Breast epithelium (tissue), 4 donors: ENCODE data around the gene TMEM247. TPM values are rescaled to one million over a fixed set of nuclear protein-coding genes. Genes with fewer than 3 reads are reported as not detected.

Source experiments
- DNase-seq, 2 donors: peaks; one replicate each; pipeline ENCODE4 v3.0.0-alpha.2; 2019; ENCODE audit warnings: low spot score in 2 of 2
- H3K27ac ChIP-seq, 2 donors: fragments of 200-600 bp; sonication (generic) in 1 of 2; one replicate each; pipeline ENCODE4 v1.5.1; 2016 to 2019; ENCODE audit warnings: mild to moderate bottlenecking in 1 of 2
- H3K27me3 ChIP-seq, 2 donors: fragments of 200-600 bp; sonication (generic) in 1 of 2; one replicate each; pipeline versions ENCODE4 v1.5.1 to v1.6.0; 2017 to 2019; ENCODE audit warnings: control low read depth in 1 of 2, mild to moderate bottlenecking in 1 of 2
- H3K36me3 ChIP-seq: fragments of 200-600 bp; one replicate; pipeline ENCODE4 v1.5.1; 2019
- H3K4me1 ChIP-seq, 2 donors: fragments of 200-600 bp; sonication (generic); one replicate each; pipeline ENCODE4 v1.5.1; 2016 to 2019; ENCODE audit warnings: control low read depth in 1 of 2
- H3K4me3 ChIP-seq, 3 donors: fragments of 200-600 bp; sonication (generic); 1 replicate in 2 of 3; 2 replicates in 1 of 3; pipeline ENCODE4 v1.5.1; 2016 to 2019; ENCODE audit warnings: mild to moderate bottlenecking in 3 of 3, moderate library complexity in 2 of 3
- H3K9me3 ChIP-seq, 2 donors: fragments of 200-600 bp; sonication (generic) in 1 of 2; one replicate each; pipeline ENCODE4 v1.5.1; 2016 to 2019; ENCODE audit warnings: control low read depth in 1 of 2
- CTCF ChIP-seq, 3 donors: fragments of 450-650 bp; IDR thresholded peaks; one replicate each; pipeline ENCODE4 v1.5.1; 2016 to 2017; ENCODE audit warnings: antibody characterized with exemption in 3 of 3, mild to moderate bottlenecking in 3 of 3, moderate library complexity in 3 of 3
- POLR2A ChIP-seq: fragments of 450-650 bp; IDR thresholded peaks from one replicate; pipeline ENCODE4 v1.6.1; 2016; ENCODE audit warnings: antibody characterized with exemption, mild to moderate bottlenecking, moderate library complexity
- POLR2AphosphoS5 ChIP-seq, 3 donors: sonication (generic); formaldehyde crosslinking; IDR thresholded peaks; one replicate each; pipeline ENCODE4 v1.6.1; 2017; ENCODE audit warnings: antibody characterized with exemption in 3 of 3
- intact Hi-C: fragments of 100-400 bp; cut with DNase I; formaldehyde crosslinking; loops from one replicate; pipeline ENCODE4 v1.15.1; 2023; ENCODE audit warnings: low total_unique reads
- total RNA-seq, 3 donors: library from RNA; depleted of rRNA; stranded (reverse); fragments of >200 nt; gene quantifications; one replicate each; pipeline ENCODE4 v1.1.0, GENCODE V29; 2016

TMEM247 gene
- total RNA-seq, 3 donors from 2014 or later, result not detected

- TF ChIP-seq POLR2A (no peak), POLR2AphosphoS5 (IDR thresholded peaks at IDR 0.05) (no peak), CTCF (IDR thresholded peaks at IDR 0.05) (no peak)
- Histone ChIP-seq H3K27ac (no peak overlapping the region), H3K4me1 (no peaks in the 10 kb centered on the region), H3K36me3 (no peaks in the 10 kb centered on the region), H3K27me3 (no peaks in the 10 kb centered on the region), H3K4me3 (no peak overlapping the region), H3K9me3 (no peaks in the 10 kb centered on the region)
- intact Hi-C loops, result no loop called here
- DNase-seq, result no peak
Measured at GRCh38 chr2:46438794-46439193, 40.6 kb upstream of the TMEM247 start.

- no peaks in the 10 kb centered on the region for H3K36me3 ChIP-seq
- H3K27me3 ChIP-seq, result no peaks in the 10 kb centered on the region
- H3K27ac ChIP-seq, result no peak overlapping the region
- no peak for DNase-seq
- TF ChIP-seq CTCF (IDR thresholded peaks at IDR 0.05) (no peak), POLR2AphosphoS5 (IDR thresholded peaks at IDR 0.05) (no peak), POLR2A (no peak)
- H3K4me1 ChIP-seq, result no peaks in the 10 kb centered on the region
- intact Hi-C loops, result no loop called here
- no peaks in the 10 kb centered on the region for H3K9me3 ChIP-seq
- no peak overlapping the region for H3K4me3 ChIP-seq
Measured at GRCh38 chr2:46439582-46439981, 39.8 kb upstream of the TMEM247 start.

GRCh38 chr2:46441838-46442712 lies 37.3 kb upstream of the TMEM247 start:
- no peak for DNase-seq
- TF ChIP-seq POLR2AphosphoS5 (IDR thresholded peaks at IDR 0.05) (no peak), POLR2A (no peak), CTCF (IDR thresholded peaks at IDR 0.05) (no peak)
- H3K9me3 ChIP-seq, result peaks cover 0 to 6% of the 10 kb centered on the region in 2 donors
- no peak overlapping the region for H3K4me3 ChIP-seq
- intact Hi-C loops, result no loop called here
- peak overlapping the region in 1 of 2 donors; percentile 66 for H3K27ac ChIP-seq
- H3K4me1 ChIP-seq, result no peaks in the 10 kb centered on the region
- H3K36me3 ChIP-seq, result no peaks in the 10 kb centered on the region
- no peaks in the 10 kb centered on the region for H3K27me3 ChIP-seq

- intact Hi-C loops, result no loop called here
Measured at GRCh38 chr2:46444732-46445131, 34.6 kb upstream of the TMEM247 start.

GRCh38 chr2:46445556-46445955 lies 33.8 kb upstream of the TMEM247 start:
- DNase-seq, result no peak
- Histone ChIP-seq H3K4me1 (no peaks in the 10 kb centered on the region), H3K27me3 (no peaks in the 10 kb centered on the region), H3K4me3 (no peak overlapping the region), H3K36me3 (no peaks in the 10 kb centered on the region), H3K27ac (no peak overlapping the region), H3K9me3 (peaks cover 0 to 6% of the 10 kb centered on the region in 2 donors)
- intact Hi-C loops, result no loop called here
- TF ChIP-seq POLR2A (no peak), POLR2AphosphoS5 (IDR thresholded peaks at IDR 0.05) (no peak), CTCF (IDR thresholded peaks at IDR 0.05) (no peak)

More at GRCh38 chr2:46444732-46445131, 34.6 kb upstream of the TMEM247 start:
- H3K4me1 ChIP-seq, result no peaks in the 10 kb centered on the region
- peaks cover 0 to 6% of the 10 kb centered on the region in 2 donors for H3K9me3 ChIP-seq
- DNase-seq, result no peak
- TF ChIP-seq POLR2A, result no peak
- H3K36me3 ChIP-seq, result no peaks in the 10 kb centered on the region
- no peaks in the 10 kb centered on the region for H3K27me3 ChIP-seq
- no peak overlapping the region for H3K27ac ChIP-seq
- no peak overlapping the region for H3K4me3 ChIP-seq
